GM12878 (cell line): ENCODE results near the gene SNX30. TPM values are rescaled to one million over a fixed set of nuclear protein-coding genes. Genes with fewer than 3 reads are reported as not detected.

Experiments used
- ATAC-seq: fragments of 200-7000 bp; cut with Tn5 transposase; 3 replicates; pipeline ENCODE4 v1.9.1; 2020; ENCODE audit warnings: mild to moderate bottlenecking, moderate library complexity
- BruUV-seq: library from RNA; stranded (reverse); fragments of 400-500 nt; replicated peaks from 2 replicates; lab custom pipeline; 2021; lab: Mats Ljungman, UMichigan
- CTCF ChIA-PET: fragments of 300-600 bp; sonication (Branson Sonifier 250); formaldehyde crosslinking; extraction: SDS; loops from one replicate; lab custom pipeline; 2021; ENCODE audit warnings: inconsistent platforms; lab: Yijun Ruan, JAX
- POLR2A ChIA-PET: fragments of 350-600 bp; formaldehyde crosslinking; extraction: SDS; loops from one replicate; lab custom pipeline; 2021; ENCODE audit warnings: inconsistent platforms; lab: Charles Lee
- RAD21 ChIA-PET: fragments of 300-600 bp; sonication (Branson Sonifier 250); formaldehyde crosslinking; loops from one replicate; lab custom pipeline; 2023; ENCODE audit warnings: antibody characterized with exemption; ENCODE audit not compliant: unreplicated experiment; lab: Charles Lee
- SMC1A ChIA-PET: fragments of 300-600 bp; sonication (Branson Sonifier 250); formaldehyde crosslinking; loops from one replicate; lab custom pipeline; 2023; ENCODE audit not compliant: unreplicated experiment, uncharacterized antibody; lab: Charles Lee
- DNase-seq: peaks from one replicate; pipeline ENCODE4 v3.0.0-alpha.2; 2011; ENCODE audit warnings: low read depth, low spot score
- FAIRE-seq: peaks from 3 replicates; lab custom pipeline; 2011; peaks lifted over from hg19 to GRCh38; lab: Jason Lieb, UNC
- H2AFZ ChIP-seq: 2 replicates; pipeline ENCODE4 v1.6.0; 2011; ENCODE audit warnings: low read depth, low read length, control low read depth; ENCODE audit not compliant: control insufficient read depth
- H3K27ac ChIP-seq: 2 replicates; pipeline ENCODE4 v1.5.1; 2011; ENCODE audit warnings: control low read depth; ENCODE audit not compliant: control insufficient read depth, insufficient read depth
- H3K27me3 ChIP-seq, 2 experiments: replicated peaks in 1 of 2; 2 replicates each; pipeline versions ENCODE4 v1.6.0 to v1.6.1; 2011; ENCODE audit warnings: low read length in 1 of 2; ENCODE audit not compliant: control insufficient read depth in 2 of 2, insufficient read depth in 2 of 2
- H3K36me3 ChIP-seq, 2 experiments: 2 replicates each; pipeline ENCODE4 v1.5.1; 2011; ENCODE audit warnings: low read length in 1 of 2; ENCODE audit not compliant: control insufficient read depth in 2 of 2, insufficient read depth in 2 of 2
- H3K4me1 ChIP-seq: 2 replicates; pipeline ENCODE4 v1.6.1; 2011; ENCODE audit warnings: mild to moderate bottlenecking, low read length, moderate library complexity, mixed read lengths; ENCODE audit not compliant: control insufficient read depth, insufficient read depth
- H3K4me2 ChIP-seq: 2 replicates; pipeline ENCODE4 v1.6.0; 2011; ENCODE audit warnings: control low read depth; ENCODE audit not compliant: control insufficient read depth, insufficient read depth
- H3K4me3 ChIP-seq: fragments of 200-600 bp; sonication (generic); 2 replicates; pipeline ENCODE4 v1.5.1; 2016
- H3K79me2 ChIP-seq: 2 replicates; pipeline ENCODE4 v1.6.0; 2011; ENCODE audit warnings: low read length; ENCODE audit not compliant: control insufficient read depth, insufficient read depth
- H3K9ac ChIP-seq: 2 replicates; pipeline ENCODE4 v1.8.0; 2011; ENCODE audit warnings: low read length, control low read depth, mixed read lengths; ENCODE audit not compliant: control insufficient read depth, insufficient read depth
- H3K9me3 ChIP-seq: replicated peaks from 3 replicates; pipeline ENCODE4 v1.5.1; 2011; ENCODE audit warnings: mild to moderate bottlenecking, low read length; ENCODE audit not compliant: control insufficient read depth, insufficient read depth
- H4K20me1 ChIP-seq: 2 replicates; pipeline ENCODE4 v1.6.0; 2011; ENCODE audit not compliant: control insufficient read depth, insufficient read depth
- LARP7 ChIP-seq: fragments of 450-650 bp; IDR thresholded peaks from 2 replicates; pipeline ENCODE4 v1.6.1; 2017; ENCODE audit warnings: mild to moderate bottlenecking
- MTA2 ChIP-seq: fragments of 450-650 bp; IDR thresholded peaks from 2 replicates; pipeline ENCODE4 v1.6.1; 2016; ENCODE audit warnings: low read depth, mild to moderate bottlenecking, moderate library complexity
- NFXL1 ChIP-seq: fragments of 450-650 bp; IDR thresholded peaks from 2 replicates; pipeline ENCODE4 v1.6.1; 2017; ENCODE audit warnings: antibody characterized with exemption, mild to moderate bottlenecking, borderline replicate concordance
- NR2F1 ChIP-seq: fragments of 450-650 bp; conservative IDR thresholded peaks from 2 replicates; pipeline ENCODE4 v1.6.1; 2017; ENCODE audit warnings: mild to moderate bottlenecking
- RELA ChIP-seq: fragments of 450-650 bp; IDR thresholded peaks from 2 replicates; pipeline ENCODE4 v1.8.0; 2014; ENCODE audit warnings: borderline replicate concordance; ENCODE audit not compliant: partially characterized antibody
- SIN3A ChIP-seq: IDR thresholded peaks from 2 replicates; pipeline ENCODE4 v1.6.1; 2012; ENCODE audit warnings: low read depth, low read length, improper control_type of control experiment
- SPI1 ChIP-seq: IDR thresholded peaks from 2 replicates; pipeline ENCODE4 v1.6.1; 2011; ENCODE audit warnings: low read depth, mild to moderate bottlenecking, low read length, moderate library complexity, borderline replicate concordance; ENCODE audit not compliant: insufficient read depth
- SREBF2 ChIP-seq: IDR thresholded peaks from 2 replicates; pipeline ENCODE4 v1.6.1; 2012; ENCODE audit warnings: mild to moderate bottlenecking, low read length
- WRNIP1 ChIP-seq: IDR thresholded peaks from 2 replicates; pipeline ENCODE4 v1.6.1; 2011; ENCODE audit warnings: low read depth, low read length, improper control_type of control experiment, borderline replicate concordance
- ZNF207 ChIP-seq: fragments of 450-650 bp; IDR thresholded peaks from 2 replicates; pipeline ENCODE4 v1.6.1; 2014; ENCODE audit warnings: antibody characterized with exemption, mild to moderate bottlenecking, borderline replicate concordance
- WGBS: methylation state at CpG from one replicate; pipeline ENCODE4 v1.1.6; 2016; ENCODE audit warnings: low lambda C conversion rate; ENCODE audit not compliant: insufficient replicate concordance, insufficient coverage; ENCODE audit errors: missing lambda C conversion rate; 5-methylcytosine and 5-hydroxymethylcytosine counted together
- in situ Hi-C: fragments of 300-500 bp; cut with MboI; formaldehyde crosslinking; loops from 9 replicates; pipeline ENCODE4 v1.14.3; 2018; ENCODE audit warnings: mixed read lengths
- intact Hi-C: fragments of 100-400 bp; cut with micrococcal nuclease; formaldehyde crosslinking; loops from one replicate; pipeline ENCODE4 v1.14.2; 2022; ENCODE audit not compliant: unreplicated experiment
- polyA plus RNA-seq, 11 experiments: library from polyadenylated mRNA; depleted of rRNA in 4 of 11; unstranded in 6 of 11; stranded (reverse) in 5 of 11; fragments of >200 nt; fragmentation: Nextera tagmentation in 4 of 11; fragmentation: Illumina TruSeq in 1 of 11; extraction: Ambion mirVana in 4 of 11; extraction: Trizol in 1 of 11; gene quantifications; 1 replicate in 1 of 11; 2 replicates in 10 of 11; pipeline versions ENCODE4 v1.2.1 to v1.2.3, GENCODE V29; 2011 to 2016; ENCODE audit warnings: inconsistent platforms in 2 of 11, missing spikeins in 2 of 11, low read depth in 1 of 11
- total RNA-seq, 4 experiments: library from RNA; depleted of rRNA in 3 of 4; stranded (reverse); fragments of >200 nt in 3 of 4; fragmentation: Illumina TruSeq in 1 of 4; extraction: Trizol in 1 of 4; gene quantifications; 2 replicates each; pipeline versions ENCODE4 v1.2.1 to v1.2.3, GENCODE V29; 2013 to 2021
- TF ChIP-seq, protein P1 (sequence below): IDR thresholded peaks from 2 replicates; pipeline ENCODE4 v1.6.1; 2011; ENCODE audit warnings: low read depth, low read length, improper control_type of control experiment, borderline replicate concordance

Gene SNX30
- total and polyA plus RNA-seq, 10 of the 15 experiments (the other 5 are each of a cell fraction or from before 2014, with no cell fraction given): 0.53 to 4.0 (median 1.5) TPM

DNA sequence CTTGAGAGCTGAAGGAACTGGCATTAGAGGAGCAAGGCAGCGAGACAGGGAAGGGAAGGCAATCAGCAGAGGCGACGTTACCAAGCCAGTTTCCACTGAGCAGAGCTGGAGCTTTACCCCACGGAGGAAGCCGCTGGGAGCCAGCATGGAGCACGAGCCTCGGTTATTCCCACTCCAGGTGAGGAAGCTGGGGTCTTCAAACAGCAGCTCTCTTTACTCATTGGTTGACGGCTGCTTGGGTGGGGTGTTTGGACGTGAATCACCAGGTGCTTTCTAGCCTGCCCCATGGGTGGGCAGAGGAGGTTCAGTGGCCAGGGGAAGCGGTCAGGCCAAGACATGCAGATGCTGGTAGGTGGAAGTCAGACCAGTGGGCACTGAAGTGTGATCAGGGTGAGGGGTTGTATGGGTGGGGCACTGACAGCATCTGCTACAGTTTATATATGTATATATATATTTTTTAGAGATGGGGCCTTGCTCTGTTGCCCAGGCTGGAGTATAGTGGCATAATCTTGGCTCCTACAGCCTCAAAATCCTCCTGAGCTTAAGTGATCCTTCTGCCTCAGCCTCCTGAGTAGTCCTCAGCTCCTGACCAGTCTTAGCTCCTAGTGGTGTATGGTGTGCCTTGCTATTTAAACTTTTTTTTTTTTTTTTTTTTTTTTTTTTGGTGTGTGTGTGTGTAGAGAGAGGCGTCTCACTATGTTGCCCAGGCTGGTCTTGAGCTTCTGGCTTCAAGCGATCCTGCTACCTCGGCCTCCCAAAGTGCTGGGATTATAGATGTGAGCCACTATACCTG, 12.4 kb downstream of the SNX30 start:
- Histone ChIP-seq H3K36me3 (no peaks in the 10 kb centered on the region), H3K4me3 (no peak overlapping the region), H3K9ac (no peak overlapping the region), H3K27ac (no peak overlapping the region), H3K9me3 (no peaks in the 10 kb centered on the region; the same call in 2 of the 3 replicates), H3K79me2 (no peaks in the 10 kb centered on the region), H3K27me3 (no peaks in the 10 kb centered on the region; a peak in 1 of 4 replicates), H4K20me1 (no peaks in the 10 kb centered on the region), H2AFZ (no peak overlapping the region), H3K4me2 (no peak overlapping the region), H3K4me1 (no peaks in the 10 kb centered on the region)
- no peak for FAIRE-seq
- no TSS peak for BruUV-seq
- no peak for DNase-seq
- intact Hi-C loops: no loop called here
- RAD21 ChIA-PET: interaction anchor here (0.6 kb wide), 1 partner anchor 1150 kb away, joined by 3 read pairs; no protein-coding TSS in a partner anchor
- POLR2A ChIA-PET: interaction anchor here (0.6 kb wide), 1 partner anchor 157 kb away, joined by 3 read pairs; no protein-coding TSS in a partner anchor
- SMC1A ChIA-PET: no interaction called here
- TF ChIP-seq WRNIP1: no peak
- TF ChIP-seq SPI1: no peak
- TF ChIP-seq, protein P1, sequence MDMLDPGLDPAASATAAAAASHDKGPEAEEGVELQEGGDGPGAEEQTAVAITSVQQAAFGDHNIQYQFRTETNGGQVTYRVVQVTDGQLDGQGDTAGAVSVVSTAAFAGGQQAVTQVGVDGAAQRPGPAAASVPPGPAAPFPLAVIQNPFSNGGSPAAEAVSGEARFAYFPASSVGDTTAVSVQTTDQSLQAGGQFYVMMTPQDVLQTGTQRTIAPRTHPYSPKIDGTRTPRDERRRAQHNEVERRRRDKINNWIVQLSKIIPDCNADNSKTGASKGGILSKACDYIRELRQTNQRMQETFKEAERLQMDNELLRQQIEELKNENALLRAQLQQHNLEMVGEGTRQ: no peak
- no peak for TF ChIP-seq LARP7
- TF ChIP-seq SIN3A: no peak
- TF ChIP-seq ZNF207: no peak
- no peak for TF ChIP-seq NR2F1
- no peak for TF ChIP-seq SREBF2
- TF ChIP-seq RELA: no peak
- TF ChIP-seq MTA2: no peak
- TF ChIP-seq NFXL1: no peak
- CTCF ChIA-PET: no interaction called here
- in situ Hi-C loops: no loop called here
- ATAC-seq: no peak
- WGBS: 79% methylated on average over 12 of the region's 13 CpGs
